Stimulated activated CD4-positive, alpha-beta T cell treated with anti-CD3 and anti-CD28 coated beads, Interleukin-2, amount 100 ng/mL, for 4 hours (primary cell): Measurements from ENCODE around the gene RABGGTA.
A peak's percentile ranks its signal among the peaks of the same experiment; 100 is the strongest.
"Not testable (repeated sequence)": the region's sequence is repeated elsewhere in the genome, so short reads cannot be mapped to it uniquely, and the experiment has no call there.

Experiments used
- DNase-seq: peaks from one replicate; pipeline ENCODE4 v3.0.0-alpha.2; 2020; ENCODE audit warnings: low read depth

The RABGGTA gene

GRCh38 chr14:24260780-24261157 is 10.6 kb downstream of the RABGGTA start:
- no peak for DNase-seq

GRCh38 chr14:24260026-24260779 is 11.2 kb downstream of the RABGGTA start:
- DNase-seq: no peak

GRCh38 chr14:24259282-24260025 is 11.9 kb downstream of the RABGGTA start:
- no peak for DNase-seq

GRCh38 chr14:24258548-24259265 is 12.7 kb downstream of the RABGGTA start:
- DNase-seq: no peak

DNA sequence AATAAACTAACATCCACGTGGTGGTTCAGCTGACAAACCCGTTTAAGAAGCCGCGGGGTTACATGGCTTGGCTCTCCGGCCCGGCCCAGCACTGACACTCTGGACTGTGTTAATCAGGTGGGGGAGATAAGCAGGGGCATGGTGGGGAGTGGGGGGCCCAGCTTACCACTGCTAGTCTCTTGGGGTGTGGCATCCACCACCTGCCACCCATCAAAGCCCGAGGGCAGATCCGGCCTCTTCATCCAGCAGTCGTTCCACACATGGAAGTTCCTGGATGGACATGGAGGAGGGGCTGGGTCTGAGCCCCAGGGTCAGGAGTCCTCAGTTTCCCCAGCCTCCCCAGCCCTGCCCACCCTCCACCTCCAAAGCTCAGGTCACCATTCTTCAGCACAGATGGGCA is 13.3 kb downstream of the RABGGTA start:
- DNase-seq: no peak

GRCh38 chr14:24256960-24257359 is 14.4 kb downstream of the RABGGTA start:
- DNase-seq: no peak

DNA sequence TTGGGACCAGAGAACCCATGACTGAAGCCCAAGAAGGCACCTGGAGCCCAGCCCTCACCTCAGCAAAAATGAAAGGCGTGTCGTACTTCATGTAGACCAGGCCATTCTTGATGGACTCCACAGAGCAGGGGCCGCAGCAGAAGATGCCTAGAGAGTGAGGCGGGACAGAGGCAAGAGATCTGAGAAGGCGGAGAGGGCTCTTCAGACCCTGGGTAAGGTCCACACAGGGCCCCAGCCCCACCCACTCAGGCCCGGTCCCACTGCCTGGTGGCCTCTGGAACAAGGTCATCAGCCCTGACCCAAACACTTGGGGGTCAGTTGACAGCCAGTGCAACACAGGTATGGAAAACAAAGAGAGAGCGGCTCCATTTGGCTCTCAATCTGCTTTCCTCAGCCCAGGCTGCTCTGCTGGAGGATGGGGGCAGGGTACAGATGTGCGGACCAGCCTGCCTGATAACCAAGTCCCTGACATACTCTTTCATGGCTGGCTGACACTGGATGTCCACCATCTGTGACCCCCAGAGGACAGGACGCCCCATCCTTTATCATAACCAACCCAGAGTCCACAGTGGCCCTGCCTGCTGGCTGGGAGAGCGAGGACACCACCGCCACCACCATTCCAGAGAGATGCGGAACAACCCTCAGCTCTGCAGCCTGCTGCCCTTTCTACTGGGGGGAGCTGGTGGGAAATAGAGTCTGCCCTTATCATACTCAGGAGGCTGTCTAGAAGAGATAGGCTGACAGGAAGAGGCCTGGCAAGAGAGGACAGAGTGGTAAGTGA is 15.3 kb downstream of the RABGGTA start:
- no peak for DNase-seq

DNA sequence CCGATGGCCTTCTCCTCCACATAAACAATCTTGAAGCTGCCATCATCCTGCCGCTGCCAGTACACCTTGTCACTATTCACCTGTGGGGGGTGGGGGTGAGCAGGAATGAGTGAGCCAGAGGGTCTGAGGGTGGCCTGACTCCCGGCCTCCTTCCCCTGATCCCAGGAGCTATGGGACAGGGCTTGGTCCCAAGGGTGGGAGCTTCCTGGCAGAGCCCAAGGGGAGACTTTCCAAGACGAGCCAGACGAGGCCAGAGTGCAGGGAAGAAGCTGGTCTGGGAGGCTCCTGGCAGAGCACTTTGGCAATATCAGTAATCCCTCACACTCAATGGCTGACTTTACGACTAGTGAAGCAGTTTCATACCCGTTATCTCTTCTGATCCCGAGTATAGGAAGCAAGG is 16.0 kb downstream of the RABGGTA start:
- DNase-seq: no peak

- DNase-seq: no peak
These were observed 16.6 kb downstream of the RABGGTA start for GRCh38 chr14:24254630-24255392.

- DNase-seq: no peak
These were observed 17.5 kb downstream of the RABGGTA start for GRCh38 chr14:24253936-24254335.

DNA sequence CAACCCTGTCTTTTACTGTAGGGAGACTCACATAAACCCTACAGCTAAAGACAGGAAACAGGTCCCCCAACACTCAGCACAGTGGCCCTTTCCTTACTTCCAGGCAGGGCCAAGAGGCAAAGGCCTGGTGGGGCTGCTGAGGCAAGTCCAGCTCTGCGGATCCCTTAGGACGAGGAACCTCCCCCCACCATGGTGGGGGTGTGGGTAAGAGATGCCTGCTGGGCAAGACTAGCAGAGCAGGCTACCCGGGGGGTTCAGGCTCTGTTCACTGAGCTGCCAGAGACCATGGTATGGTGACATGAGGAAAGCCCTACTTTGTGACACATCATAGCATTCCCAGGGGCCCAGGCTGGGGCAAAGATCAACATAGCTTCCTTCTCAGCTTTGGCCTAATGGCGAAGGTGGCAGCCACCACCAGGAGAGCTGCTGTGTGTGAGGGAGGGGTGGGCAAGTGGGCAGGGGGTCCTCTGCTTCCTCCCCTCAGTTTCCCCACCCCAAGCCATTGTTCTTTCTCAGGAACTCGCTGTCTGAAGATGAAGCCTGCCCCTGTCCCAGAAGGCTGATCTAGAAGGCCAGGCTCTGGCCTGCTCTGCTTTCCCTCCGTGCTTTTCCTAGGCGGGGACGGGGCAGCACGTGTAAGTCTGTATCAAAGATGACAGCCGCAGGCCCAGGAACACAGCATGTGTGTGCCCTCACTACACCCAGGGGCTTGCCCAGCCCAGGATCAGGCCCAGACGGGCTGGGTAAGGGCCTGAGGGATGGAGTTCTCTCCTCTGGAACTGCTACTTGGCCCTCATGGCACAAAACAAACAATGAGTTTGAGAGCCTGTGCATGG is 18.9 kb downstream of the RABGGTA start:
- no peak for DNase-seq

- no peak for DNase-seq
These were observed 19.5 kb downstream of the RABGGTA start for GRCh38 chr14:24251880-24252288.

DNA sequence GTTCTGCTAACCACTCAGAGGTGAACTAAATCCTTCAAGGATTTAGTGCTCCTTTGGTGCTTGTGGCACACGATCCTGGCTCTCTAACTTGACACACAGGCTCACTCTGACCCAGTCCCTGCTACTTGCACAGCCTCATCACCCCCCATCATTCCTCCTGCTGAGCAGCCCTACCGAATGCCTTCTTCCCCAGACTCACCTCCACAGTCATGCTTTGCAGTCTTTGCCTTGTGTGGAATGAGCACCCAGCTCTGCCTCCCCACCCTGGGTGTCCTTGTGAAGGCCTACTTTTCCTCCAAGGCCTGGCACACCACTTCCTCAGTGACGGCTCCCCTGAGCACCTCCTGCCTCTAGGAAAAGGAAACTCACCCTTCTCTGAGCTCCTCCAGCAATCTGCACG is 21.0 kb downstream of the RABGGTA start:
- no peak for DNase-seq

DNA sequence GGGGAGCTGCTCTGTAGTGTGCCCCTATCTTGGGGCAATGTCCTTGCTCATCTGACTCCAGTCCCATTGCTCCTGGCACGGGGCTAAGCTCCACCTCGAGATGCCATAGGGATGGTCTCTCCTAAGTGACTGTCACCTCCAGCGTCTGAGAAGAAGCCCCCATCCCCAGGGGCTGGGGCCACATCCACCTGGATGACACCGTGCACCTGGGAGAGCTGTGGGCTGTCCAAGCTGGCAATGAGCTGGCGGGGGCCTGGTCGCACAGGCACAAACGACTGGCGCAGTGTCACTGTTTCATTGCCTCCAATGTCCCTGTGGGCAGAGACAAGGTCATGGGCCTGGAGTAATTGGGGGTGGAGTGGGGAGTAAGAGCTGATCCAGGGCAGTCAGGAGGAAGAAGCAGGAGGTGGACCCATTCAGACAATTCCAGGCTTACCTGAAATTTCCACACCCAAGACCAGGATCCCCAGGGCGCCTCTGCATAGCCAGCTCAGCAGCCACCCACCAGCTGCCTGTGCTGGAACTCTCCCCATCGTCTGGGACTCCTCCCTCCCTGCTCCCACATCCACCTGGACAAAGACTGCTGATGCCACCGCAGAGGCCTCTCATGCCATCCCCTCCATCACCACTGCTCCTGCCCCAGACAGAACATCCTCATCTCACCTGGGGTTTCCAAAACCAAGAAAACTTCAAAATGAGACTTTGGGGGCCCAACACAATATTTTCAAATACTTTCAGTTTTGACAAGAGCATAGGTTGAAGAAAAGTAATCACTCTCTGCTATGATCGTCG is 22.0 kb downstream of the RABGGTA start:
- DNase-seq: no peak

DNA sequence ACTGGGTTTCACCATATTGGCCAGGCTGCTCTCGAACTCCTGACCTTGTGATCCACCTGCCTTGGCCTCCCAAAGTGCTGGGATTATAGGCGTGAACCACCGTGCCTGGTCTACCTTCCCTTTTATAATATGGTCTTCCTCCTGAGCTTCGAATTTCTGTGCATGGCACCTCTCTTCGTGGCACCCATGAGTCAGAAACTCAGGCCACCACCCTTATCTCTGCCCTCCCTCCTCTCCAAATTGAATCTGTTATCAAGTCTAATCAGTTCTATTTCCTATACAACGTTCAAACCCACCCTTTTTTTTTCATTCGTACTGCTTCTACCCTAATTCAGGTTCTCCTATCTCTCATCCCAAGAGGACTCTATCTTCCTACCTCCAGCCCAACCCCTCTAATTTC is 24.0 kb downstream of the RABGGTA start:
- DNase-seq: no peak

DNA sequence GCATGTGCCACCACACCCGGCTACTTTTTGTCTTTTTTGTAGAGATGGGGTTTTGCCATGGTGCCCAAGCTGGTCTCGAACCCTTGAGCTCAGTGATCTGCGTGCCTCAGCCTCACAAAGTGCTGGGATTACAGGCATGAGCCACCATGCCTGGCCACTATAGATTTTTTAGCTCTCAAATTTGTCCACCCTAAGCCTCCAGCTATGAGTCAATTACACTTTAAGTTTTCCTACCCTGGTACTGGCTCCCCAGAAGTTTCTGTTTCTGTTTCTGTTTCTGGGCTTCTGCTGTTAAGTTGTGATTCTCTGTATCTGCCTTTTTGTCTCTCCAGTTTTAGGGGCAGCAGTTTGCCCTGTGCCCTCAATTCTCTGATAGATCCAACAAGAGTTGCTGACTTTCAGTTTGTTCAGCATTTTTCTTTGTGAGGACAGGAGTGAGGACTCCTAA is 24.6 kb downstream of the RABGGTA start:
- DNase-seq: no peak

DNA sequence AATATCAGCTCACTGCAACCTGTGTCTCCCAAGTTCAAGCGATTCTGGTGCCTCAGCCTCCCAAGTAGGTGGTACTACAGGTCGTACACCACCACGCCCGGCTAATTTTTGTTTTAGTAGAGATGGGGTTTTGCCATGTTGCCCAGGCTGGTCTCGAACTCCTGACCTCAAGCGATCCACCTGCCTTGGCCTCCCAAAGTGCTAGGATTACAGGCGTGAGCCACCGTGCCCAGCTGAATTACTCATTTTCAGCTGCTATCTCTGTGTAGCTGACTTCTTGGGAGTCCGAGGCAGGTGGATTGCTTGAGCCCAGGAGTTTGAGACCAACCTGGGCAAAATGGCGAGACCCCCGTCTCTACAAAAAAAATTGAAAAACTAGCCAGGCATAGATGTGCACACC is 26.0 kb downstream of the RABGGTA start:
- DNase-seq: not testable (repeated sequence)

GRCh38 chr14:24243336-24243836 is 28.0 kb downstream of the RABGGTA start:
- no peak for DNase-seq

GRCh38 chr14:24241829-24242443 is 29.5 kb downstream of the RABGGTA start:
- peak; percentile 95 for DNase-seq
